ENCODE results near the gene PLSCR4.

Gene PLSCR4

DNA sequence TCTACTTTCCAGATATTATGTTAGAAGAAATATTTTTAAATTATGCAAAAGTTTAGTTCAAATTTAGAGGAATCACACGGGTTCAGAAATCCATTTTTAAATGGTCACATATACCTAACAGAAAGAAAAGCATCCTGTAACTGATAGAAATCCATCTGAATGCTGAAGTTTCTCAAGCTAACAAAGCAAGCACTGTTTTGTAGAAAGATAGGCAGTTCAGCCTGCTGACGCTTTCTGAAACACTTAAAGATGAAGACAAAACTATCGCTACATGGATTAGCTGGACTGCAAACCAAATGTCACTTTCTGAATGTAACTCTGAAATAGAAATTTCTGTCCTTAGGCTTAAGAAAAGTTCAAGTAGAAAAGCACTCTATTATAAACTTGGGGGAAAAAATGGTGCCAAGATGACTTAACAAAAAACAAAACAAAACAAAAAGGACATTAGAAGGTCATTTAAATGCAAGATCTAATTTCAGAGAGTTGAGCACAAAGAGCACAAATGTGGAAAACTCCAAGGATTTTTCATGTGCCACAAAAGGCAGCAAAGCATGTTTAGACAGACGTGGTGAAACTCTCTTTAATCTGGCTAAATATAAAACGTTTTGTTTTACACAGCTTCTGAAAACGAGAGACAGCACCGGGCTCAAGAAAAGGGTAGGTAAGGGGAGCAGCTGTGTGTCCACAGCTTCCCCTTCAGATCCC lies 91.1 kb downstream of the PLSCR4 start:
- DNase-seq = no peak

DNA sequence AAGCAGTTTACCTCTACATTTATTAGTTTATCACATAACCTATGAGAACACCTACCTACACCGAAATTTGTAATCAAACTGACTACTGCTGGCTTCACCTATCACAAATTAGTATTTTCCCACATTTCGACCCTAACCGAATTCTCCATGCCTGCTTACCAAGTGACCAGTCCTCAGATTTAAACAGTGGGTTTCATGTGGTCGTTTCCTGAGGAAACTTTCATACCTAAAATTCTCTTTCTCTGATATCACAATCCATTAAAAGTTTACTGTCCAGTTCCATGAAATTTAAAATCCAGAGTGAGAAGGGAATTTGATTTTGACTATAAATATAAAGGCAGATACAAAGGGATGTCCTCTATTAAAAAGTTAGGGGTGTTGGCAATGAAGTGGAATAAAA lies 91.9 kb downstream of the PLSCR4 start:
- no peak for DNase-seq

DNA sequence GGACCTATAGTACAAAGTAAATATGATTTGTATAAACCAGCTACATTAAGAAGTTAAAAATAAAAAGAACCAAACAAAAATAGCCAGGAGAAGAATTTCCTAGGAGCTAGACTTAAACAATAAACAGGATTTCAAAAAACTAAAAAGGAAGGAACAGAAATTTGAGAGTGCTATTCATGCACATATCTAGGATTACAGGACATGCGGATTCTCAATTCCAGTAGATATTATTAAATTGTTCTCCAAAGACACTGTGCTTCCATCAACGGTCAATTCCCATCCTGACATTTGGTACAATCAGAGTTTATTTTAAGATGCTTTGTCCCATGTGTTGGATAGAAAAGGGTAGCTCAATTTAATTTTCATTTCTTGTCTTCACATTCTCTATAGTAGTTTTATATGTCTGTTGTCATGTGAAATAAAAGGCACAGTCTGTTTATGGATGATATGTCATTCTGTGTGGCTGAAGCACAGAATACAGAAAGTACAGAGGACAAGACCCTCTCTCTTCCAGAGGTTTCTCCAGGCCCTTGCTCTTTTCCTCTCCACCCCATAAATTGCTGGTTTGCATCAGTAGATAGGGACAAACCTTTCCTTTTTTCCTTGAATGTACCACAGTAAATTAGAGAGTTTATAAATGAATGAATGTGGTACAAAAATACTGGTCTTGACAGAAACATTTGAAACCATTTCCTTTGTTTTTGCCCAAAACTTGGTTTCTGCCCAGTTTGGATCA lies 93.4 kb downstream of the PLSCR4 start:
- DNase-seq = no peak

DNA sequence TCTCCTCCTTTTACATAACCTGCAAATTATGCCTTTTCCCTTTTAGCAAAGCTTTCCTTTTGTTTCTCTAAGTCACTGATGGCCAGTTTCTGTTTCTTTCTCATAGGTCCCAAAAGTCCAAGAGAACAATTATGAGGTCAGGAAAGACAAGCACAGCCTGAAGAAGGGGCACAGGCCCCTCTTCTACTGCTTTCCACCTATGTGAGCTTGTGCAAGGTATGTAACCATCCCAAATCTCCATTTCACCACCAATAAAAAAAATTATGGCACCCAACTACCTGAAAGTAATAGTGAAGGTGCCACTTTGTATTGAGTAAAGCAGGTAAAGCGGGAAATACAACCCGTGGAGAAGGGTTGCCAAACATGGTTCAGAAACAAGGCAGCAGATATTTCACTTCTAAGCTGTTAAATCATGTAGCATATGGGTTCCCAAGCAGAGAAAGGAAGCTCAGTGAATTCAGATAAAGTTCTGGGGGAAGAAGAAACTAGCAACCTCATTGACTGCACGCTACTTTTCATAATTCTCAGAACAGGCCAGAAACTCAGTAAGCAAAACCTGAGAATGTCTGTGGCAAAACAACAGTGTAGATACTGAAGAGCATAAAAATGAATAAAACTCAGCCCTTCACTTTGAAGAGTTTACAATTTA lies 94.1 kb downstream of the PLSCR4 start:
- no peak for DNase-seq

DNA sequence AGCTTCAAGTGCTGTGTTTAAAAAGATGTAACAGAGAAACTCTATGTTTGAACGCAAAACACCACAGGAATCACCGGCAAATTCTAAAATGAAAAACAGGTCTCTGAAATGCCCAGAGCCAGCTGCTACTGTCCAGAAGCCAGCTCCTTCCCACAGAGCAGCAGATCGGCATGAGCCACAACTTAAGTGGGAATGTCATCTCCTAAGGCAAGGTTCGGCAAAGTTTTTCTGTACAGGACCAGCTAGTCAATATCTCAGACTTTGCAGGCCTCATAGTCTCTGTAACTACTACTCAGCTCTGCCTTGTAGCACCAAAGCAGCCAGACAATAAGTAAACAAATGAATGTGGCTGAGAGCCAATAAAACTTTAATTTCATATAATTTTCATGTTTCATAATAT lies 94.8 kb downstream of the PLSCR4 start:
- no peak for DNase-seq

DNA sequence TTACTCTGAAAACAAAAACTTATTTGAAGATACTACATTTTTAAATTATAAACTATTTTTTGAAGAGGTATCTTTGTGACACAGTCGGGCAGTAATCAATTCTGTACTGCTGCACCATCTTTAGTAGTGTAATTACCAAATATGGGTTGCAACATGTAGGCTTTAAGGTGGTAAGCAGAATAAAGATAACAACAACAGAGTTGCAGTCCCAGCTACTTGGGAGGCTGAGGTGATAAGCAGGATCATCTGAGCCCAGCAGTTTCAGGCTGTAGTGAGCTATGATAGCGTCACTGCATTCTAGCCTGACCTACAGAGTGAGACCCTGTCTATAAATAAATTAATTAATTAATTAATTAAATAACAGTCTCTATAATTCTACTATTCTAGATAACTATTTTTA lies 95.9 kb downstream of the PLSCR4 start:
- DNase-seq = no peak

DNA sequence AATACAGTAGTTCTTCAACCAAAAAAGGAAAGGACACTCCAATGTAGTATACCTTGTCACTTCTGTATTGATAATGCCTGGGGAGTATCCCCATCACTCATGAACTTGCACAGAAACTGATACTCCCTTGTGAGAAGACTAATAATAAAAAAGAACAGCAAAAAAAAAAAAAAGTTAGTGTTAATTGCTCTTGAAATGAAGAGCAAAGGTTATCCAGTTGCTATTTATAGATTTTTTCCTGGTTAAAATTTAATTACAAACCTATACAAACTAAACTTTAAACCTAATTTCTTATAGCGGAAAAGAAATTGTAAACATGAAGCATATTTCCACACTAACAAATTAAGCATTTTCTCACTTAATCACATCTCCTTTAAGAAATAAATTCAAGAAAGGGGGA lies 96.6 kb downstream of the PLSCR4 start:
- no peak for DNase-seq

DNA sequence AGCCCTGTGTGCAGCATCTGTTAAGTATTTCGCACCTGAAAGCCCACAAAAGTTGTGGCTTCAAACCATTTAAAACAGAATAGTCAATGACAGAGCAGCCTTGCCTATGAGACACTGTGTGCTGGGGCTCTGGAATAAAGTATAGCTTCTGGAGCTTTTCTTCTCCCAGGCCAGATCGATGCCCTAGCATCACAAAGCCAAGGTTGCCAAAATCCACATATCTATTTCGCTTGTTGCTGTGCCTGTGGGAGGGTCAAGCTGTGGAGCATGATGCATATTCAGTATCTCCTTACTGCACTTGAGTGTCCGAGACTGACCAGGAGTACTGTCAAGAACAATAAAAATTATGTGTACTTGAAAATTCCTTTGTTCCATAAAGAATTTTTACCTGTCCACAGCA lies 97.5 kb downstream of the PLSCR4 start:
- DNase-seq = no peak

DNA sequence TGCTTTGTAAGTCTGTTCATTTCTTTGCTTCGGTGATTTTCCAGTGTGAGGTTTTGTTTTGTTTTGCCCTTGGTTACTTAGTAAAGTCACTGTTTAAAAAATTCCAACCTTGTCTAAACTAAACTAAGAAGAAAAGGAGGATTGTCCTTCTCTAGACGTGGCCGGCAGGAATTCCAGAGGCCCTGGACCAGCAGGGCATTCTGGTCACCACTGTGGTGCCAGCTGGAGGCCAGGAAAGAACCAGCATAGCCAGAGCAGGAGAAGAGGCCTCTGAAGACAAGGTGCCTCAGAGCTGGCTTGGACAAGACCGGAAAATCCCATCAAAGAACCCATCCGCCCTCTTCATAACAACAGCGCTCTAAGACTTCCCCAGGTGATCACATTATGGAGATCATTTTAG lies 98.1 kb downstream of the PLSCR4 start:
- DNase-seq = no peak

DNA sequence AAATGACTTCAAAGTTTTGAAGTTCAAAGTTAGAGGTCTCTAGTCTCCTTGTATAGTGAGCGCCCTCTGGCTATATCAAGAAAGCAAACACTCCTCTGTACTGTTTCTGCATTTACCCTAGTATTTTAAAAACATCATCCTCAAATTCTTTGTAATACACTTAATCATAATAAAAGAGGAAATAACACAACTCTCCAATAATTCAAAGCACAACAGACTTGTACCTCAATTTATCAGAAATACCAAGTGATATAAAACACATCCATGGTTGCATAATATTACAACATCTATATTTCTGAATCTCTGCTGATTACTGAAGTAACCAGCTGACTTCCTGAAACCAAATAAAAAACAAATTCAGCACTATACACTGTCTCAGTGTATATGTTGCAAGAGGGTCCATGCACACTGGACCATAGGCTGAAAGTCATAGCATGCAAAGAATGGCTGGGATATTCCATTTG lies 102.4 kb downstream of the PLSCR4 start:
- DNase-seq = no peak

DNA sequence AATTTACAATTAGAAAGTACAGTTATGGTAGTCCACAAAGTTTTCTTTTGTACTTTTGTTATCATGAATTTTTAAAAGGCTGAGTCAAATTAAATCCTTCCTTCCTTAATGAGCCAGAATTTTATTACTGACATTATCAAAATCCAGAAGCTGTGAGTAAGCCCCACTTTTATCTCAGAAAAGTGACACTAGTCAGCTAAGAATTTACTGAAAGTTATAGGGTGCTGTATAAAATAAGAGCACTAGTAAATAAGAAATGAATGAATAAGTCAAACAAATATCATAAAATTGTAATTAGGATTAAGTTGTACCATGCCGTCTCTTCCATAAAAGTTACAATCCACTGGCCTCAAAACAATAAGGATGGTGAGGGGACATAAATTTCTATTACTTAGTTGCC lies 105.3 kb downstream of the PLSCR4 start:
- DNase-seq = no peak

DNA sequence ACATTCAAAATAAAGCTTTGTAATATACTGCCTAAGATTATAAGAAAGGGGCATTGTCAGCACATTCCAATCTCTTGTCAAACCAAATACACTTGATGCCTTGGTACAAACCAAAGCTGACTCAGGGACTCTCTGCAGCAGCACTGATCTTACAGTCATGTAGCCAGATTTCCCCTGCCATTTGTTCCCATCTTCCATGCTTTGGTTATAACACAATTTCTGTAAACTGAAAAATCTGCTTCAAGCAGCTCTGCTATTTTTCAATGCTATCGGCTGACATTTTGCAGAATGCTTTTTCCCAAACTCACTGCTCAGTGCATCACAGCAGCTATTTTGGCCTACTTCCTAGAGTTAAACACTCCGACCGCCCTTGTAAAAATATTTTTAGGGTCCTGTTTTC lies 108.1 kb downstream of the PLSCR4 start:
- no peak for DNase-seq
